SIG-M5 (cell line): ENCODE measurements around the gene CCDC160.
"Not testable (repeated sequence)": the region's sequence is repeated elsewhere in the genome, so short reads cannot be mapped to it uniquely, and the experiment has no call there.

Experiments
- DNase-seq: peaks from one replicate; lab custom pipeline; 2025; lab: John Stamatoyannopoulos, UW

Gene CCDC160

GRCh38 chrX:134236626-134237614 lies at the start of gene CCDC160:
Gene CCDC160, plus strand, starts transcription at chrX:134237182. Its CDS starts 7,619 bp downstream, at chrX:134244801.
- DNase-seq: no peak

- no peak for DNase-seq
These were observed 45.7 kb upstream of the CCDC160 start for GRCh38 chrX:134191281-134191680.

GRCh38 chrX:134194915-134195314 lies 42.1 kb upstream of the CCDC160 start:
- DNase-seq: no peak

- DNase-seq: no peak
These were observed 34.4 kb upstream of the CCDC160 start for GRCh38 chrX:134202561-134202960.

GRCh38 chrX:134206221-134206620 lies 30.8 kb upstream of the CCDC160 start:
- DNase-seq: no peak

- DNase-seq: no peak
These were observed 26.5 kb upstream of the CCDC160 start for GRCh38 chrX:134210465-134210864.

GRCh38 chrX:134235236-134235635 lies 1.7 kb upstream of the CCDC160 start:
- DNase-seq: no peak

- not testable (repeated sequence) for DNase-seq
These were observed 1.2 kb downstream of the CCDC160 start for GRCh38 chrX:134238144-134238543.

GRCh38 chrX:134239016-134239415 lies 2.0 kb downstream of the CCDC160 start:
- DNase-seq: no peak

GRCh38 chrX:134240209-134240608 lies 3.2 kb downstream of the CCDC160 start:
- no peak for DNase-seq

GRCh38 chrX:134241960-134242619 lies 5.1 kb downstream of the CCDC160 start:
- DNase-seq: no peak

- no peak for DNase-seq
These were observed 7.1 kb downstream of the CCDC160 start for GRCh38 chrX:134244043-134244442.

- DNase-seq: no peak
These were observed 9.3 kb downstream of the CCDC160 start for GRCh38 chrX:134246282-134246681.

GRCh38 chrX:134247492-134247891 lies 10.5 kb downstream of the CCDC160 start:
- no peak for DNase-seq

GRCh38 chrX:134249241-134249640 lies 12.3 kb downstream of the CCDC160 start:
- no peak for DNase-seq

GRCh38 chrX:134251241-134251640 lies 14.3 kb downstream of the CCDC160 start:
- DNase-seq: no peak

GRCh38 chrX:134254511-134254910 lies 17.5 kb downstream of the CCDC160 start:
- DNase-seq: no peak

GRCh38 chrX:134255555-134255954 lies 18.6 kb downstream of the CCDC160 start:
- DNase-seq: no peak

- DNase-seq: no peak
These were observed 19.7 kb downstream of the CCDC160 start for GRCh38 chrX:134256684-134257083.

- no peak for DNase-seq
These were observed 21.2 kb downstream of the CCDC160 start for GRCh38 chrX:134258202-134258601.

- not testable (repeated sequence) for DNase-seq
These were observed 49.0 kb downstream of the CCDC160 start for GRCh38 chrX:134285934-134286333.

- DNase-seq: no peak
These were observed 50.4 kb downstream of the CCDC160 start for GRCh38 chrX:134287346-134287745.

- no peak for DNase-seq
These were observed 57.6 kb downstream of the CCDC160 start for GRCh38 chrX:134294548-134294947.
